IPS DF 19.7 (cell line): ENCODE measurements around the gene CCDC6.
A peak's percentile ranks its signal among the peaks of the same experiment; 100 is the strongest.

Experiments used
- DNase-seq: peaks from one replicate; pipeline ENCODE4 v3.0.0-alpha.2; 2013; ENCODE audit warnings: low read depth, low spot score

CCDC6 gene

DNA sequence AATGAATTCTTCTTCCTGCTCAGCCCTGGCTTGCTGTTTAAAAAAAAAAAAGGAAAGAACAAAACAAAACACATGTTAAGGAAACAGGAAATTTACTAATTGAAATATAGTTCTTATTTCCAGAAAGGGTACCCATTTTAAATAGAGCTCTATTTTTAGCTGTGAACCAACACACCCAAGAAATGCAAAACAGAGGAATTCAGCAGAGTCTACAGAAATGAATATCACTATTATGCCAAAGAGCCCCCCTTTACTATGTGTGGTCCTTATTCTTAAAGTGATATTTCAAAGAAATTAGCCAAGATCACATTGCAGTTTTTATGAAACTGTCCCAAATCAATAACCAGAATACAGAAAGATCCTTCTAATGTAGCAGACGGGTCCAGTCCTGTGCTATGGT is 53.7 kb downstream of the CCDC6 start:
- DNase-seq: no peak

- no peak for DNase-seq
Observed at GRCh38 chr10:59851864-59852263, 54.5 kb downstream of the CCDC6 start.

DNA sequence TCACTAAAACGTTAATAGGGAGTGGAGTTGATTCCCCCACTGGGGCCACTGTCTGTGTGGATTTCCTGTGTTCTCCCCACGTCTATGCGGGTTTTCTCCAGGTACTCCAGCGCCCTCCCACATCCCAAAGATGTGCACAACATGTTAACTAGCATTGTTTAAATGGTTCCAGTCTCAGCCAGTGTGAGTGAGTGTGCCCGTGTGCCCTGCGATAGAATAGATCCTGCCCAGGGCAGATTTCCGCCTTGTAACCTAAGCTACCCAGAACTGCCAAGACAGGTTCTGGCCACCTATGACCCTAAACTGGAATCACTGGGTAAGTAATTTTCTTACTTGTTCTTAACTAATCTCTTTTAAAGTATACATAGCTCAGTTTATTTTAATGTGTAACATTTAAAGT is 58.5 kb downstream of the CCDC6 start:
- DNase-seq: no peak

GRCh38 chr10:59847326-59847725 is 59.0 kb downstream of the CCDC6 start:
- peak; percentile 80 for DNase-seq

- DNase-seq: no peak
Observed at GRCh38 chr10:59844436-59844835, 61.9 kb downstream of the CCDC6 start.

GRCh38 chr10:59843748-59844147 is 62.6 kb downstream of the CCDC6 start:
- no peak for DNase-seq

- DNase-seq: no peak
Observed at GRCh38 chr10:59839576-59839975, 66.8 kb downstream of the CCDC6 start.

GRCh38 chr10:59838085-59838789 is 68.1 kb downstream of the CCDC6 start:
- DNase-seq: no peak

DNA sequence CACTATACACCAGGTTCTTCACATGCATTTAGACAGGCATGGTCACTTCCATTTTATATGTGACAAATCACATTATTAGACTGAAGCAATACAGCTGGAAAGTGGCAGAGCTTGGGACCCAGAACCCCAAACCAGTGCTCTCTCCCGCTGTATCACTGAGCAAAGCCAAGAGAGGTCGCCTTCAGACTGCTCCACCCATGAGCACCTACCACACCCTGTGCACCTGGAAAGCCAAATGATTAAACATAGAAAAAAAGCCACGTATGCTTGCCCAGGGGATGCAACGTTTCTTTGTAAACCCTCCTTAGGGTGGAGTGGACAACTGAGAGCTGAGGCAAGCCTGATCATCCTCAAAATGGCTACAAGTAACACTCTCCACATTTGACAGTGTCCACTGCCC is 72.5 kb downstream of the CCDC6 start:
- no peak for DNase-seq

GRCh38 chr10:59832506-59832905 is 73.8 kb downstream of the CCDC6 start:
- DNase-seq: no peak

DNA sequence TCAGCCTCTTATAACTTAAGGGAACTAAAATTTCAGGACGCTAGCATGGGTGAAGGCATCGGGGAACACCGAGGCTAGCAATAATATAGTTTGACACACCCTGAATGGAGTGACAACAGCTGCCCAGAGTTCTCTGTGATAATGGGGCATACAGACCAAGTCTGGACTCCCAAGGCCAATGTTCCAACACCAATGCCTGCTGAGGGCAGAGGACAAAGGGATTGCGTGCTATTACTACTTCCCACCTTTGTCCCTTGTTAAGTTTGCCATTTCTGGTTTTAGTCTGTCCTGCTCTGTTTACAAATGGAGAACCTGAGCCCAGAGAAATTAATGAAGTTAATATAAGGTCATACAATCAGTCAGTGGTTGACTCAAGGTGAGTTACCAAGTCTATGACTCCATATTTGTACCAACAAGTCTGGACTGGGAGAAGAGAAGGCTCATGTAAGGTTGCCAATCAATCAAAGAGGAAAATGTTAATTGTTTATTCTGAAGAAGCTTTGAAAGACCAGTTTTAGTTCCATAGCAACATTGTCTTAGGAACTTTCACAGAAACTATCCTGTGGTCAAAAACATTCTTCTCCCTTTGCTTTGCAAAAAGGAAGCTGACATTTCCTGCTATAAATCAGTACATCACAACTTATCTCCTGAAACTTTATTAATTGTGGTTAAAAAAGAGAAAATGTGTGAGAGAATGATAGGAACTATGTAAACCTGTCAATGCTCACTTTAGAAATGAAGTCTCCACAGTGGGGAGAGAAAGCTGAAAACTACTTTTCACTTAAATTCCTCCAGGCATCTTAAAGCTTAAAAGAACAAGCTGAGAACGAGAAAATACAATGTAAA is 74.5 kb downstream of the CCDC6 start:
- no peak for DNase-seq

- peak; percentile 45 for DNase-seq
Observed at GRCh38 chr10:59830601-59831259, 75.6 kb downstream of the CCDC6 start.

DNA sequence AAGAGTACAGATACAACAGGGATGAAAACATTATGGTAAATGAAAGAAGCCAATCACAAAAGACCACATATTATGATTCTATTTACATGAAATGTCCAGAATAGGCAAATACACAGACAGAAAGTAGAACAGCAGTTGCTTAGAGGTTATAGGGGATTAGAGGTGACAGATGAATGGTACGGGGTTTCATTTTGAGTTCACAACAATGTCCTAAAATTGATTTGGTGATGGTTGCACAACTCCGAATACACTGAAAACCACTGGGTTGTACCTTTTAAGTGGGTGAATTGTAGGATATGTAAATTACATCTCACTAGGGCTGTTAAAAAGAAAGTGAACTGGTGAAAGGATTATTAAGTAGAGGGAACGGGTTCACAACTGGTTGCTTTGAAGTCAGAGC is 76.8 kb downstream of the CCDC6 start:
- DNase-seq: no peak

DNA sequence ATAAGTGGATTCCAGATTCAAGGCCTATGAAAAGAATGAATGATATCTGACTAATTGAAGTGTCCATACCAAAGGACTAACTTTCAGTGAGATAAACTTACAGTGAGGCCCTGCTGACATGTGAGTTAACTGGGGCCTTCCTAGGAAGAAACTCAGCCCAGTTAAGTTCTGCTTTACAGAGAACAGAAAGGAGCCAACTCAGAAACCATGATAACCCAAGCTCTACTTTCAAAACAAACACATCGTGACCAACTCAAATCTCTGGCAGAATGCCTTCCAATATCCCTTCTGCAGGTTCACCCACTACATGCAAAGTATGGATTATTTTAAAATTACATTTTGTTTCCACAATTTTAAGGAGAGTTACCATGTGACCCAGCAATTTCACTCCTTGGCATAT is 77.3 kb downstream of the CCDC6 start:
- DNase-seq: no peak

DNA sequence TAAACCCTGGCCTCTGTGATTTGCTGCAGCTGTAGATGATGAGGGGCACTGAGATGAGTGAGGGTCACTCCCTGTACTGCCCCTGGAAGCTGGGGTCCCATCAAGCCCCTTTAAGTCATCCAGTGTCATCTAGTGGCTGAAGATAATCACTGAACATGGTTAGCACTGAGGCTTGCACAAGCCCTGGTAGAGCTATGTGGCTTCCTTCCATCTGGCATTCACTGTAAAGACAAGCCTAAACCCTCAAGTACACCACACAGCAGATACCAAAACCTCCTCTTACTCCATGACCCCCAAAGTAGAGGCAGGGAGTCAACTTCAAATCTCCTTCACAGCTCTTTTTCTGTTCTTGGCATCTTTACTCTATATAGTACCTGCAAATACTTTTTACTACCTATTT is 80.4 kb downstream of the CCDC6 start:
- no peak for DNase-seq

DNA sequence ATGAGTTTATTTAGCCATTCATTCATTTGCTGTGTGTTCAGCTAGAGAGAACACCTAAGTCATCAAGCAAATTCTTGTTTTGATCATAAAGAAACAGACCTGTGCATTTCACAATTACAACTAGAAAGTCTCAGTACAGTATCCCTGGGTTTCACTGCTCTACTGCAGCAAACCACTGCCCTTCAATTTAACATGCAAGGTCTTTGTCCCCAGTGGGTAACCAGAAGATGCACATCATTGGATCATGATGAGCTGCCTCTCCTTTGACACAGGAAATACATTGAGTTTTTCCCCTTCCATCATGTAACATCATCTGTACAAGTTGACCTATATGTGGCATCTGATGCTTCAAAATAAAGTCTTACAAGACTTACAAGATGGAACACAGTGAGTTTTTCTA is 82.6 kb downstream of the CCDC6 start:
- DNase-seq: no peak

DNA sequence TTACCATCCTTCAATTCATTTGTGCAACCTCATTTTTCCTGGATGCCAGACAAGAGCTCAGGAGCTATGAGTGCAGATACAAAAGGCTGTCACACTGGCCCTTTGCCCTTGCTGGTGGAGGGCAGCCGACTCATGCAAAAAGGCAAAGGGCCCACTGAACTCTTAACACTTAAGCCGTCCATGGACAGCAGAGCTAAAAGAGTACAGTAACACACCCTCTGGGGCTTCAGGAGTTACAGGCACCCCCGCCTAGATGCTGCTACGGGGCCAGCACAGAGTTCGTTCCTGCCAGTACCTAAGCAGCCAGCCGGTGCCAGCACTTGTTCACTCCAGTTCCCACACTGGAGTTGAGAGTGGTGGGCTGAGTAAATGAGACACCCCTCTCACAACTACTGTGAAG is 83.2 kb downstream of the CCDC6 start:
- no peak for DNase-seq

DNA sequence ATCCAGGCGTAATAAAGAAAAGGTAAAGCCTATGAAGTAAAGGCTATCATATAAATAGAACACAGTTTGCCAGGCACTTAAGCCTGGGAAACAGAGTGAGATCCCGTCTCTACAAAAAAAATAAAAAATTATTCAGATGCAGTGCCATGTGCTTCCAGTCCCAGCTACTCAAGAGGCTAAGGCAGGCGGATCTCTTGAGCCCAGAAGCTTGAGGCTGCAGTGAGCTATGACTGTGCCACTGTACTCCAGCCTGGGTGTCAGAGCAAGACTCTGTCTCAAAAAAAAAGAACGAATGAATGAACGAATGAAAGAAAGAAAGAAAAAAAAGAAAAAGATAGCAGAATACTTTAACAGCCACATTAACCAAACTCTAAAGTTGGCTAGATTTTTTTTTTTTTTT is 85.9 kb downstream of the CCDC6 start:
- DNase-seq: no peak

- DNase-seq: no peak
Observed at GRCh38 chr10:59819683-59820082, 86.7 kb downstream of the CCDC6 start.

DNA sequence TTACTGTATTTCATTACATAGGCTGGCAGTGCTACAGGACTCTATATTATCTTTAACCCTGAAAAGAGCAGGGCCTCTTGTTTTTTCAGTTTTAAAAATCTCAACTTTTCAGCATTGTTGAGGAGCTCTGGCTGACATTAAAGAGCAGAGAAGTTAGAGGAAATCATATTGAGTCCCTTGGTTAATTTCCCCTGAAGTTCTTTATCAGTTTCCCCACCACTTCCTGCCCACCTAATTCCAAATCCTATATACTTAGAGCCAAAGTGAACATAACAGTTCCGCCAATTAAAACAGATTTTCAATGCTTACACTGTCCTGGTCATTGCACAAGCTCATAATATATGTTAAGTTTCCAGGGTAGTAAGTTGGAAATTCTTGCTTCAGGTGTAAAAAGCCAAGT is 87.1 kb downstream of the CCDC6 start:
- no peak for DNase-seq

DNA sequence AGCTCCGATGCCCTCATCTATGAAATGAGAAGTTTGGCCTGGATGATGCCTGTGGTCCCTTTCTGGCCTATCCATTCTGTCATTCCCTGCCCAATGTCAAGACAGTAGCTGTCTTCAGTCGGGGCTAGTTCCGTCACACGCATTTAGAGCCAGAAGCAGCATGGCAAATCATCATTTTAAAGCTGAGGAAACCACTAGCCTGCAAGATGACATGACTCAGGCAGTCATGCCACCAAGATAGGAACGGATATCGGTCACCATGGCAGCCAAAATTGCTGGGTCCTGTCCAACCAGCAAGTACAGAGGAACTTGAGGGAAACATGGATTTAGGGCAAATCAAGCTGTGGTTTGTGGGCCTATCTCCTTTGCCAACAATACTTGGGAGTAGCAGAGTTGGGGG is 88.6 kb downstream of the CCDC6 start:
- no peak for DNase-seq

- DNase-seq: no peak
Observed at GRCh38 chr10:59814878-59815277, 91.5 kb downstream of the CCDC6 start.
